Gastrocnemius medialis (tissue), 4 donors: ENCODE measurements around the gene FCRLB.

Source experiments
- POLR2A ChIP-seq, 2 donors: fragments of 450-650 bp; IDR thresholded peaks; one replicate each; pipeline ENCODE4 v1.6.1; 2017; ENCODE audit warnings: antibody characterized with exemption in 2 of 2, mild to moderate bottlenecking in 2 of 2, moderate library complexity in 2 of 2
- TF ChIP-seq, protein P1 (sequence below), 5 experiments: fragments of 450-650 bp in 3 of 5; fragments of 200-600 bp in 2 of 5; sonication (generic) in 2 of 5; IDR thresholded peaks in 4 of 5; conservative IDR thresholded peaks in 1 of 5; 1 replicate in 4 of 5; 2 replicates in 1 of 5; pipeline ENCODE4 v1.5.1; 2016 to 2019; ENCODE audit warnings: antibody characterized with exemption in 5 of 5, mild to moderate bottlenecking in 3 of 5, moderate library complexity in 3 of 5

DNA sequence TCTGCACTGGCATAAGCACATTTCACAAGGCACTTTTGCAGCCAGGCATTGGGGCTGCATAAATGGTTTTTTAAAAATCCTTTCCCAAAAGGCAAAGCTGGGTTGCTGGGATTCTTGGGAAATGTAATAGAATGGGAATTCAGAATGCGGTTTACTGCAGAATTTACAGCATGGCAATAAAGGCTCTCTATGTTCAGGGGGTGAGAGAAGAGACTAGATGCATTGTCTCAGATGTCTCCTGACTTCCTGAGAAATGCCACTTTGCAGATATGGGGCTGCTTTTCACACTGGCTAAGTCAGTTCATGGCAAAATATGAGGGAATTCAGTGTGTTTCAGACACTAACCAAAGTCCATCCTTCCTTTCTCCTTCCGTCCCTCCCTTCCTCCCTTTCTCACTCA is 44.9 kb upstream of the FCRLB start:
- TF ChIP-seq, protein P1, sequence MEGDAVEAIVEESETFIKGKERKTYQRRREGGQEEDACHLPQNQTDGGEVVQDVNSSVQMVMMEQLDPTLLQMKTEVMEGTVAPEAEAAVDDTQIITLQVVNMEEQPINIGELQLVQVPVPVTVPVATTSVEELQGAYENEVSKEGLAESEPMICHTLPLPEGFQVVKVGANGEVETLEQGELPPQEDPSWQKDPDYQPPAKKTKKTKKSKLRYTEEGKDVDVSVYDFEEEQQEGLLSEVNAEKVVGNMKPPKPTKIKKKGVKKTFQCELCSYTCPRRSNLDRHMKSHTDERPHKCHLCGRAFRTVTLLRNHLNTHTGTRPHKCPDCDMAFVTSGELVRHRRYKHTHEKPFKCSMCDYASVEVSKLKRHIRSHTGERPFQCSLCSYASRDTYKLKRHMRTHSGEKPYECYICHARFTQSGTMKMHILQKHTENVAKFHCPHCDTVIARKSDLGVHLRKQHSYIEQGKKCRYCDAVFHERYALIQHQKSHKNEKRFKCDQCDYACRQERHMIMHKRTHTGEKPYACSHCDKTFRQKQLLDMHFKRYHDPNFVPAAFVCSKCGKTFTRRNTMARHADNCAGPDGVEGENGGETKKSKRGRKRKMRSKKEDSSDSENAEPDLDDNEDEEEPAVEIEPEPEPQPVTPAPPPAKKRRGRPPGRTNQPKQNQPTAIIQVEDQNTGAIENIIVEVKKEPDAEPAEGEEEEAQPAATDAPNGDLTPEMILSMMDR (IDR thresholded peaks at IDR 0.05 in 4 of 5, conservative IDR thresholded peaks at IDR 0.05 in 1 of 5): no peak
- no peak for TF ChIP-seq POLR2A (IDR thresholded peaks at IDR 0.05)
